ENCODE results near the gene GAB2.

GAB2 gene

GRCh38 chr11:78216571-78217287 is 200.9 kb downstream of the GAB2 start:
- no peak overlapping the region for H3K4me3 ChIP-seq (ENCODE audit: low read depth, low read length)
- DNase-seq (ENCODE audit: low read depth): no peak

GRCh38 chr11:78216021-78216420 is 201.6 kb downstream of the GAB2 start:
- H3K4me3 ChIP-seq (ENCODE audit: low read depth, low read length): no peak overlapping the region
- no peak for TF ChIP-seq CTCF (conservative IDR thresholded peaks at IDR 0.05; ENCODE audit: low read depth, low read length)
- no peak for DNase-seq (ENCODE audit: low read depth)

More at GRCh38 chr11:78216571-78217287, 200.9 kb downstream of the GAB2 start:
- no peak for TF ChIP-seq CTCF (conservative IDR thresholded peaks at IDR 0.05; ENCODE audit: low read depth, low read length)

DNA sequence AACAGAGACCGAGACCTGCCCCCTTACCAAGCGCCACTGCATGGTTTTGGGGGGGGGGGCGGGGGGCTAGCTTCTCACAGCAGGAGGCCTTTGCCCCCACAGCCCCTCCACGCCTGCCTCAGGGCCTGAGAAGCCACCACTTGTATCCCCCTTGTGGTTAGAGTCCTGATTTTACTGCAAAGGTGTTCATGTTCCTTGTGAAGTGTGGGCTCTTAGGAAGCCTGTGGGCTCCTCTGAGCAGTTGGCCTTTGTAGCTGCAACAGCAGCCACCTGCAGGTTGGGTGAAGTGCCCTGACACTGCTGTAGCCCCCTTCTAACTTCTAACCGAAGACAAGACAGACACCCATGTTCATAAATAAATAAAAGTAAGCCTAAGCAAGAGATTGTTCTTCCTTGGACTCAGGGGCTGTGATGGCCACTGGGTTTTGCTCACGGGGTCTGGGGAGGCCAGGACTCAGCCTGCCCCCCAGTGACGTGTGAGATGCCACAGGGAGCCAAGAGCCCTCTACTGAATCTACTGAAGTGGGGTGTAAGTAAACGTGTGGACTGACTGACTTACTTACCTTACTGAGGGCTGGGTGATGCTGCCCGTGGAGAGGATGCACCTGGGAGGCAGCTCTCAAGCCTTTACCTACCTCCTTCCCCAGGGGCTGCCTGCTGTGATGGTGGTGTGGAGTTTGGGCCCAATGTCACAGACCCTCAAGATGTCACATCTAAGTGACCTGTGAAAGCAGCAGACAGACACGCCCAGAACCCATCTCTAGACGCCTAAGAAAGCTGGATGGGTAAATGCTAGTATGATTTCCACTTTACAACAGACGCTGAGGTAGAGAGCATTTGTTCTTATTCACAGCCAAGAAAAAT is 203.1 kb downstream of the GAB2 start:
- no peak for DNase-seq (ENCODE audit: low read depth)
- H3K4me3 ChIP-seq (ENCODE audit: low read depth, low read length): no peak overlapping the region
- no peak for TF ChIP-seq CTCF (conservative IDR thresholded peaks at IDR 0.05; ENCODE audit: low read depth, low read length)

- no peak for TF ChIP-seq CTCF (conservative IDR thresholded peaks at IDR 0.05; ENCODE audit: low read depth, low read length)
- no peak overlapping the region for H3K4me3 ChIP-seq (ENCODE audit: low read depth, low read length)
- peak; percentile 57 for DNase-seq (ENCODE audit: low read depth)
Measured at GRCh38 chr11:78213526-78214330, 203.9 kb downstream of the GAB2 start.

DNA sequence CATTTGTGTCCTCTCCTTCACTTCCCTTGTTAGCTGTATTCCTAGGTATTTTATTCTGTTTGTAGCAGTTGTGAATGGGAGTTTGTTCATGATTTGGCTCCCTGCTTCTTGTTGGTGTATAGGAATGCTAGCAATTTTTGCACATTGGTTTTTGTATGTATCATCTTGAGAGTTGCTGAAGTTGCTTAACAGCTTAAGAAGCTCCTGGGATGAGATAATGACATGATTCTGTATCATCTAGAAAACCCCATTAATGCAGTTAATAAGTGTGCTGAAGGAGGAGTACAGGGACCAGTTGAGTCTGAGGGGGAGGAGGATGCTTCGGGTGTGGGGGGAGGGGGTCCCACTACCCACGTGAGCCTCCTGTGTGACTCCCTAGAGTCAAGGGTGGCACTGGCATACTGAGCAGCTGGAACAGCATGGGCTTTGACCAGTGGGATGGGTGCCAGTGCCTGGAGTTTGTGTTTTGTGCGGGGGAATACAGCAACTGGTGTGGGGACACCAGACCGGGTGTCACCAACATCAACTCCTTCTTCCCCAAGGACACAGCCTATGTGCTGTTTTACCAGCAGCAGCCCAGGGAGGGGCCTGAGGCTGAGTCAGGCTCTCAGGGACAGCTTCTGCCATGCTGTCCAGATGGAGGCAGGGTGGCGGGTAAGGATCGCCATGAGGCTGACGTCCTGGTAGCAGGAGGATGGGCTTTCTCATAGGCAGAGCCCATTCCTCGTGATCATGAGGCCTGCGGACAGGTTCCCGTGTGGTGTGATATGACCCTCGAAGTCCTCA is 204.8 kb downstream of the GAB2 start:
- DNase-seq (ENCODE audit: low read depth): peak; percentile 78
- TF ChIP-seq CTCF (conservative IDR thresholded peaks at IDR 0.05; ENCODE audit: low read depth, low read length): no peak
- H3K4me3 ChIP-seq (ENCODE audit: low read depth, low read length): no peak overlapping the region

GRCh38 chr11:78211565-78211964 is 206.1 kb downstream of the GAB2 start:
- TF ChIP-seq CTCF (conservative IDR thresholded peaks at IDR 0.05; ENCODE audit: low read depth, low read length): no peak
- no peak overlapping the region for H3K4me3 ChIP-seq (ENCODE audit: low read depth, low read length)
- DNase-seq (ENCODE audit: low read depth): no peak

All from choroid plexus epithelial cell (primary cell).